Activated CD4-positive, alpha-beta T cell treated with anti-CD3 and anti-CD28 coated beads, Interleukin-2, amount 50 U/mL, for 1 hour (primary cell): Measurements from ENCODE around the gene MAP1LC3A.

Experiments
- DNase-seq: peaks from one replicate; pipeline ENCODE4 v3.0.0-alpha.2; 2020

MAP1LC3A gene

GRCh38 chr20:34530342-34530741 lies 28.2 kb upstream of the MAP1LC3A start:
- no peak for DNase-seq

GRCh38 chr20:34531608-34532265 lies 26.8 kb upstream of the MAP1LC3A start:
- DNase-seq: no peak

GRCh38 chr20:34532320-34532719 lies 26.2 kb upstream of the MAP1LC3A start:
- DNase-seq: no peak

- DNase-seq: no peak
Observed at GRCh38 chr20:34532756-34533155, 25.8 kb upstream of the MAP1LC3A start.

GRCh38 chr20:34534391-34535165 lies 23.9 kb upstream of the MAP1LC3A start:
- DNase-seq: no peak

GRCh38 chr20:34535301-34535840 lies 23.1 kb upstream of the MAP1LC3A start:
- no peak for DNase-seq

GRCh38 chr20:34535857-34536256 lies 22.7 kb upstream of the MAP1LC3A start:
- DNase-seq: no peak

- DNase-seq: peak; percentile 55
Observed at GRCh38 chr20:34536798-34537394, 21.6 kb upstream of the MAP1LC3A start.

- no peak for DNase-seq
Observed at GRCh38 chr20:34537651-34538050, 20.9 kb upstream of the MAP1LC3A start.

- peak; percentile 57 for DNase-seq
Observed at GRCh38 chr20:34538671-34539123, 19.8 kb upstream of the MAP1LC3A start.

- DNase-seq: no peak
Observed at GRCh38 chr20:34539756-34540155, 18.8 kb upstream of the MAP1LC3A start.

- no peak for DNase-seq
Observed at GRCh38 chr20:34540596-34541263, 17.8 kb upstream of the MAP1LC3A start.

- no peak for DNase-seq
Observed at GRCh38 chr20:34541264-34541901, 17.1 kb upstream of the MAP1LC3A start.

- no peak for DNase-seq
Observed at GRCh38 chr20:34541917-34542316, 16.6 kb upstream of the MAP1LC3A start.

- no peak for DNase-seq
Observed at GRCh38 chr20:34542439-34542838, 16.1 kb upstream of the MAP1LC3A start.

GRCh38 chr20:34543463-34544056 lies 15.0 kb upstream of the MAP1LC3A start:
- no peak for DNase-seq

- DNase-seq: peak; percentile 24
Observed at GRCh38 chr20:34544109-34544796, 14.3 kb upstream of the MAP1LC3A start.

- DNase-seq: no peak
Observed at GRCh38 chr20:34546751-34547181, 11.8 kb upstream of the MAP1LC3A start.

GRCh38 chr20:34547844-34548613 lies 10.5 kb upstream of the MAP1LC3A start:
- no peak for DNase-seq

GRCh38 chr20:34549291-34549928 lies 9.1 kb upstream of the MAP1LC3A start:
- DNase-seq: no peak
